ENCODE results near the gene NCBP1.

- TF ChIP-seq MAFK (IDR thresholded peaks at IDR 0.05; ENCODE audit: low read depth, low read length), result no peak
- no peak for TF ChIP-seq POLR2A (IDR thresholded peaks at IDR 0.05; ENCODE audit: low read depth, low read length)
- TF ChIP-seq RAD21 (IDR thresholded peaks at IDR 0.05; ENCODE audit: low read length), result no peak
- TF ChIP-seq BHLHE40 (IDR thresholded peaks at IDR 0.05; ENCODE audit: low read depth, low read length), result no peak
These were observed 34.2 kb upstream of the NCBP1 start for GRCh38 chr9:97599314-97599846.
